HG03108 (cell line): ENCODE results near the gene PLA2R1.

Experiments used
- ATAC-seq: cut with Tn5 transposase; IDR thresholded peaks from one replicate; pipeline ENCODE4 v1.9.1; 2021; ENCODE audit warnings: moderate library complexity; ENCODE audit not compliant: unreplicated experiment

Gene PLA2R1

DNA sequence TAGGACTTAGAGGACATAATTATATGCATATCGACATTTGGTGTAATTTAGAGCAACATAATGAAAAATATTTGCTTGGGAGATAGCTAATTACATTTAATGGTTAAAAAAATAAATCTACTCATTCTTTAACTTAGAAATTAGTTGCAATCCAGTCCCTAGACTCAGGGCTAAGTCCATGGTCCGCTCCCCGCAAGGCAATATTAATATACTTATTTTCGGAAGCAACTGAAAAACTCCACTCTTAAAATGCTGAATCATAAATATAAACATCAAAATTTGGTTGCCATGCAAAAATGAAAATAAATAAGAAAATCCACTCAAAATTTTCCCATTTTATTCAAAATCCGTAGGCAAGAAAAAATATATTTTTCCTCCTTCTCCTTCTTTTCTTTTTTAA is 164.7 kb downstream of the PLA2R1 start:
- ATAC-seq: no peak

DNA sequence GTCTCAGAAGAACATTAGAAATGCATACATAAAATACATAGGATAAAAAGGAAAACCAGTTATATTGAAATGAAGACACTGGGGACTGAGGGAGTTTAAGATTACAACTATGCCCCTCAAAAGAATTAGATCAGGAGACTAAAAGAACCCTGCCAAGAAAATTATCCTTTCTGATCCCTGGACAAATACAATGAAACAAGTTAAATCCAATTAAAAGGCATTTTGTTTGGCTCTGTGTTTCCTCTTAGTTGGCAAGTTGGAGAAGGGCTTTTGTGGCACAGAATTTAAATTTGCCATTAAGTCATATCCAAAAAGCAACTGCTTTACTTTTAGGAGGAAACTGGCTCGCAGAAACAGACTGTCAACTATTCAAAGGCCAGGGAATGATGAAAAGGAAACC is 165.3 kb downstream of the PLA2R1 start:
- no peak for ATAC-seq

DNA sequence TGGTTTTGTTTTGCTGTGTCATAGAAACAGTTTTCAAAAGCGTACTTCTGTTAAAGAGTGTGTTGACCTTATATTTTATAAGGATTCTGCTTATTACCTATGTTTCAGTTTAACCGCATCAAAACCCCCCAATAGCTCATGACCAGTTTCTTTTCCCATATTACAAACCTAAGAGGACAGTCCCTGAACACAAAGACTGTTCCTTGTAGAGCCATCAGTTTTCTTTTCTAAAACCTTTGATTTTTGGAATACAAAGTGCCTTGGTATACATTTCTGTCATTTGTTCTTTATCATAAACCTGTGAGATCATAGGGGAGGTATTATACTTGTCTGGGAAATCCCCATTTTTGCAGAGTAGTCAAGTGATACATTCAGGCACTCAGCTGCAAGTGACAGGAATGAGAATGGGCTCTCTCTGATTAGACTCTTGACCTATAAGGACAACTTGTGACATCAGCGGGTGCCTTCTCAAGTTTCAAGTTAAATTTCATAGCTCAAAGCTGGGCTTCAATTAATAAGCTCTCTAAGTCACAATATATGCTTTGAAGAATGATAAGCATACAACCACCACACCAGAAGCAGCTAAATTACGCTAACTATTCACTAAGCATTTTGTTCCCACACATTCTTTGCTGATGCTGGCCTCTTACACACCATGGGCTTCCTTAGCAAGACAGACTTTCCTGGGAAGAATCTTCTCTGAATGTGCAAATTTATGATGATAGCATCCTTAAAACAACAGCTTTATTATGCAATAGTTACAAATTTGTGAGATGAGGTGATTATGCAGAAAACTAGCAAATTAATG is 167.0 kb downstream of the PLA2R1 start:
- ATAC-seq: peak; percentile 42

DNA sequence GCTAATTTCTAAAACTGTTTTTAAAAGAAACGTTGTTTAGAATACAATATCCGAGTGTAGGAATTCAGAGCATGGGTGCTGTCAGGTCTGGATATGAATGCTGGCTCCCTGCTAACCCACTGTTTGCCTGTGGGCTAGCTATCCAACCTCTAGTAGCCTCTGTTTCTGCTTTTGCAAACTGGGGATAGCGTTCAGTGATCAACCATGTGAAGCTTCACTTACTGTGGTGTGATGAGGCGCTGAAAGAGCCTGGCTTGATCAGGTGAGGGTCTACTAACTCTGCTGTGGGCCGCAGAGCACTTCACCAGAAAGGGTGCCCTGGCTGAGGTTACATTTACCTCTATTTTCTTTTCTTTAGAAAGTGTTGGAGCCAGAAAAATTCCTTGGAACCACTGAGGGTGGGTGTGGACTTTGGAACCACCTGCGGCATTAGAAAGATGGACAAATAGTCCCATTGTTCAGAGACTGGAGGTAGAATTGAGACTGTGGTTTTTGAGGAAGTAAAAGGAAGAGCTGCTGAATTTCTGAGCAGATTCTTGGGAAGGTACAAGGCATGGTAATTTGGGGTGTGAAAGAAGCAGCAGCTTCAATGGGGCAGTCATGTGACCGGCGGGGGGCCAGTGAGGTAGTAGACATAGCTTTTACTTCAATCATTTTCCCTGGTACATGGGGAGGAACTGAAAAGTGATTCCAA is 168.1 kb downstream of the PLA2R1 start:
- no peak for ATAC-seq

GRCh38 chr2:159892990-159893810 is 169.2 kb downstream of the PLA2R1 start:
- ATAC-seq: no peak

GRCh38 chr2:159891917-159892730 is 170.3 kb downstream of the PLA2R1 start:
- ATAC-seq: no peak

- no peak for ATAC-seq
Observed at GRCh38 chr2:159891267-159891588, 171.2 kb downstream of the PLA2R1 start.

DNA sequence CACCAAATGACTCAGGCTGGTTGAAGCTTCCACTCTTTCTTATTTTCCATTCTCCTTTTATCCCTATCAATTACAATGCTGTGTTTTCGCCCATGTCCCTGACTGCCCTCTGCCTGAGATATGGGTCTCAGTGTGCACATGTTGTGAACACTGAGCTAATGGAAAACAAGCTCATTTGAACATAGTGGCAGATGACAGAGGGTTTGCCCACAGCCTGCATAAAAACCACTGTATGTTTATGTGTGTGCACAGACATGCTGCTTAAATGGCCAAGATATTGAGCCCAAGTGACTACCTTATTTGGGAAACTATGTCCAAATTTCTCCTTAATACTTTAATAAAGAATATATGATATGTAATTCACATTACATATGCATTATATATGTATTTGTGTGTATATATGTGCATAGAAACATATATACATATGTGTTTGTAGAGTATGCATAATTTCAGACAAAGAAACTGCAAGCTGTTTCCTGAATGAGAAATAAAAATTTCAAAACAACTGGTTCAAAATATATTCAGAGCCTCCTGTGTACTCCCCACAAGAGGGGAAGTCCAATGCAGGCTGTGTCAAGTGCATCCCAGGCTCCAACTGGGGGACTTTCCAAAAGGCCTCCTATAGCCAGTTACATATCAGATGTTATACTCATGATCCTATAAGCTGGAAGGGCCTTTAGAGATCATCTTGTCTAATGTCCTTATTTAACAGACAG is 171.7 kb downstream of the PLA2R1 start:
- ATAC-seq: peak; percentile 41

DNA sequence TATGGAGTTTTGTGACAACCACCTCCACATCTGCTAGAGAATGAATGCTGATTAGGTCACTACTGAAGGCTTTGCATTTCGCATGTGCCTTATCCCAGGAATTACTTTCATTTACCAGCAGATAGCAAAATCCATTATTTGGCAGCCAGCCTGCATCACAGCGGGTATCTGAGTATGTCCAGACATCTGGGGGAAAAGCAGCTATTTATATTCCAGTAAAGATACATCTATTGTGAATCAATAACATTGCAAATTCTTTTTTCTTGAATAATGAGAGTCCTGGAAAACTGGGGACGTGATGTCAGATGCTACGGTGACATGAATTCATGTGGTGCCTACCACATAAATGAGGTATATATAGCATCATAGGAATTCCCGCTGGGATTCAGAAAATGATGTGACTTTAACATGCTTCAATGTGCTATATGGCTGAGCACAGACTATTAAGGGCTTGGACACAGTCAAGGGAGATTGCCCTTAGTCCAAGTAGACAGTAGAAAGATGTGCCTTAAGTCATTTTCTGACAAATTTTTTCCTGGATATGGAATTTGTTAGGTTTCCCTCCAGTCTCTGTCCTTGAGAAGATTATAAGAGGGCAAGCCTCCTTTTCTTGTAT is 180.2 kb downstream of the PLA2R1 start:
- no peak for ATAC-seq
